GM21786 (cell line): ENCODE data around the gene ZNF236.
"Not testable (repeated sequence)": the region's sequence is repeated elsewhere in the genome, so short reads cannot be mapped to it uniquely, and the experiment has no call there.

Experiments used
- ATAC-seq: cut with Tn5 transposase; IDR thresholded peaks from one replicate; pipeline ENCODE4 v1.9.1; 2021; ENCODE audit not compliant: unreplicated experiment

Gene ZNF236

DNA sequence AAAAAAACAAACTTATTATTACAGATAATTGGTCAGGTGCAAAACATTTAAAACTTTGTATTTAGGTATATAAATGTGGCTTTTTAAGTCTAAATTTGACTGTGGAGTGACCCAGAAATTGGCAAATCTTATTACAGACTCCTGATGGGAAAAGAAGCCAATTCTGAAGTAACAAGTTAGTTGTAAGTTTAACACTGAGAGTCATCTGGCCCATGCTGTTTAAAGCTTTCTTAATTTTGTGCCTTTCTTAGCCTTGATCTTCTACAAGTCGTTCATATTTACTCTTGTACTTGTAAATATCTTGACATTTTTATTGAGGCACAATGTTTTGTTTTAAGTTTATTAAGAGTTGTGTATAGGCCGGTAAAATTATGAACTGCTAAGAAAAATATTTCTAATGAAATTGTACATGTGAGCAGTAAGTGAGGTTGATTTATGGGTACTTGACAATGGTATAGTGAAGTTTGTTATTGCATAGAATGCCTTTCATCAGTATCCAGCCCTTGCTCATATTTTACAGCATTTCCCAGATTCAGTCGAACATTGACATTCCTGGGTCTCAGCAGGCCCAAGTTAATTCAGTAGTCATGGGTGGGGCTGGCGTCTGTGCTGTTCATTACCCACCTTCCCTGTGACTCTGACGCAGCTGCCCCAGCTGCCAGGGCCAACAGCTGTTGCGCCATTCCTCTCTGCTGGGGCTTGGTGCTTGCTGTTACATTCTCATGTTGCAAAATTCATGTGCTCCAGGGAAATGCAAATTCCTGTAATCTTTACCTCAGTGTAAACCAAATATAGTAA lies 121.4 kb downstream of the ZNF236 start:
- ATAC-seq, result no peak

DNA sequence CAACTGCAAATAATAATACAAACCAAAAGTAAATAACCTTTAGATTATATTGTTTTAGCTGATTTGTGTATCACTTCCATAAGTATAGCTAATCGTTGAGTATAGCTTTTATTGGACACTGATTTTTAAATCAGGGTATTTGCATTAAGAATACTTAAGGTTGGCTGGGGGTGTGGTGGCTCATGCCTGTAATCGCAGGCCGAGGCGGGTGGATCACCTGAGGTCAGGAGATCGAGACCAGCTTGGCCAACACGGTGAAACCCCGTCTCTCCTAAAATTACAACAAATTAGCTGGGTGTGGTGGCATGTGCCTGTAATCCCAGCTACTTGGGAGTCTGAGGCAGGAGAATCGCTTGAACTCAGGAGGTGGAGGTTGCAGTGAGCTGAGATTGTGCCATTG lies 122.0 kb downstream of the ZNF236 start:
- ATAC-seq, result not testable (repeated sequence)

DNA sequence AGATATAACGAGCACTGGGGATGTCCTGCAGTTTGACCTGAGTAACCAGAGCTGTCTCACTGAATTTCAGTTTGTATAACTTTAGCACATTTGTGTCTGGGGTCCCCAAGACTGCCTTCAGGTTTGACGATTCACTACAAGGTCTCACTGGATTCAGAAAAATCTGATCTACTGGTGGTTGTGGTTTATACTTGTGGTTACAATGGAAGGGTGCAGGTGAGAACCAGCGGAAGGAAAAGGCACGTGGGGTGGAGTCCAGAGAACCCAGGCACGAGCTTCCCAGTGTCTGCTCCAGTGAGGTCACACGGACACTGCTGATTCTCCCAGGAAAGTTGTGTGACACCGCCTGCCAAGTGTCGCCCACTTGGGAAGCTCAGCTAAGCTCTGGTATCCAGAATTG lies 126.0 kb downstream of the ZNF236 start:
- no peak for ATAC-seq

DNA sequence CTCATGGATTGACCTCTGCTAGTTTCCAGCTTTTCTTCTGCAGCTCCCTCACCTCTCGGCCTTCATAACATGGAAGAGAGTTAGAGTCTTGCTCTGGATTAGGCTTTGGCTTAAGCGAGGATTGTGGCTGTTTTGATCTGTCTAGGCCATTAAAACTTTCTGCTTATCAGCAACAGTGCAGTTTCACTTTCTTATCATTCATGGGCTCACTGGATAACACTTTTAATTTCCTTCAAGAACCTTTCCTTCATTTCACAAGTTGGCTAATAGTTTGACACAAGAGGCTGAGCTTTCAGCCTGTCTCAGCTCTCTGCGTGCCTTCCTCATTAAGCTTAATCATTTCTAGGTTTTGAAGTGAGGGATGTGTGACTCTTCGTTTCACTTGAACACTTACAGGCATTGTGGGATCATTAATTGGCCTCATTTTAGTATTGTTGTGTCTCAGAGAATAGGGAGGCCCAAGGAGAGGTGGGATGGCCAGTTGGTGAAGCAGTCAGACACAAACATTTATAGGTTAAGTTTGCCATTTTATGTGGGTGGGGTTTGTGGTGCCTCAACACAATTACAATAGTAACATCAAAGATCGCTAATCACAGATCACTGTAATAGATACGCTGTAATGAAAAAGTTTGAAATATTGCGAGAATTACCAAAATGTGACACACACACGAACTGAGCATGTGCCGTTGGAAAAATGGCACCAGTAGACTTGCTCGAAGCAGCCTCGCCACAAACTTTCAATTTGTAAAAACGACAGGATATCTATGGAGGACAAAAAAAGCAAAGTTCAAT lies 129.3 kb downstream of the ZNF236 start:
- no peak for ATAC-seq

DNA sequence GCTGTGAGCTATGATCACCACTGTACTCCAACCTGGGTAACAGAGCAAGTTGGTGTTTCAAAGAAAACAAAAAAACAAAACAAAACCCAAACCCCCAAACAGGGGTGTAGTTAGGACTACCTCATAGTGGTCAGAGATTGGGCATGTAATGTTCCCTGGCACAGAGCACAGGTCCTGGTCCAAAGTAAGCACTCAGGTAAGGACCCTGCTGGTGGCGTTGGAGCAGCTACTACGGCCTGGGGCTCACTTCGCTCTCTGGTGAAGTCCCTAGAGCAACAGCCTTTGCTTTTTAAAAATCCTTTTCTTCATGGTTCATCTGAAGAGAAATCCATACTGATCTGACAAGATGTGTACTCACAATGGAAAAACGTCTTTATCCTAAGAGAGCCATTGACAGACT lies 130.4 kb downstream of the ZNF236 start:
- ATAC-seq, result no peak

DNA sequence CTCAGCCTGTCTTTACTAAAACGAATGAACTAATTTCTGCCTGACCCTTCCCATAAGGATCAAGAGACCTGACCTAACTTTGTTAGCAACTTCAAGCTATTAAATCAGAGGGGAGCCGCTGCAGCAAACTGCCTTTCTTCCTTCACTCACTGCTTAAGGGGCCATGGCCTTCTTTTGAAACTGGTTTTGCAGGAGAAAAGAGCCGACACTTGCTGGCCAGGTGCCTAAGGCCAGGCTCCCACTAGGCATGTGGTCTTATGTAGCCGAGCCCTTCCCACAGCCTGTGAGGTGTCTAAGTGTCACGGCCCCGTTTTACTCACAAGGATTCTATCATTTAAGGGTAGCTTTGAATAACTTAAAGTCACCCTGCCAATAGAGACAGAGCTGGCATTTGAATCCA lies 130.8 kb downstream of the ZNF236 start:
- ATAC-seq, result no peak

DNA sequence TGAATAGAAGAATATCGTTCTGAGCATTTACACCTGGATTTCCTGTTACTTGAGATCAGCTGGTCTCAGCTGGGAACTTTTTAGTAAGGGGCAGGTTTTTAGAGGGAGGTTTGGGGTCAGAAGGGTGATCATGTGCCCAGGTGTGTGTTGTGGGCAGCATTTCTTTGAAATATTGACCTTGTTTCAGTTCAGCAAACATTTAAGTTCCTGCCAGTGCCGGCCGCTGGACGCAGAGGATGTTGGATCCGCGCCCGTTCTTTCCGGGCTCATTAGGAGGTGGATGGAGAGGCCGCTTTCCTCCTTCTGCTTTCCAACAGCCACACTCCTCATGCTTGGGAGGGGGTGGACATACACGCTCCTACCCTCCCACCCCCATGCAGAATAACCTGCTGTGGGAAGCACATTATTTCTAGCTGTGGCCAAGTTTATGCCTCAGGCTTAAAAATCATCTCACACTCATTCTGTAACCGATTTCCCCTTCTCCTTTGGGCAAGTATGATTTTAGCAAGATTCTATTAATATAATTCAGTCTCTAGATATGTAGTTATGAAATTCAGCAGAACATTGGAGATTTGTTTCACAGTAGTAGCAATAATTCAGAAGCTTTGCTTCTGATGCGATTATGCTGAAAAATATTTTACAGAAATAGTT lies 131.4 kb downstream of the ZNF236 start:
- no peak for ATAC-seq

DNA sequence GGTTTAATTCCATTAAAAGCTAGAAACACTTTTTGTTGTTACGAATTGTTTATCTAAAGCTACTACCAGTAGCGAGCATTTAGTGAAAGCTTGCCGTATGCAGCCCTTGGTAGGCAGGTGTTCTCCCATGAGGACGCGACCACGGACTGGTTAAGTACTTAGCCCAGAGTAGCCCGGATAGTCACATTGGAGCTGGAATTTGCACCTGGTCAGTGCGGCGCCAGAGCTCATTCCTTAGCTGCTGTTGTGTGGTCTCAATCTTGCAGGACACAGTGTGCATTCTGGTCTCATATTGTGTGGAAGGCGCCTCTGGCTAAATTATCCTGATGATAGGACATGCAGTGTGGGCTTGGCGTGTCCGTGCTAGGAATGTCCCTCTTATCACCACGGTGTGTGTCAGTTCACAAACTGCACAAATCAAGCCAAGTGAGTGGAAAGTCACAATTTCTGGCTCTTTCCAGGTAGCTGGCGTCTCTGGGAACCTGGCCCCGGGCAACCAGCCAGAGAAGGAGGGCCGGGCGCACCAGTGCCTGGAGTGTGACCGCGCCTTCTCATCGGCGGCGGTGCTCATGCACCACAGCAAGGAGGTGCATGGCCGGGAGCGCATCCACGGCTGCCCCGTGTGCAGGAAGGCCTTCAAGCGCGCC lies 133.3 kb downstream of the ZNF236 start:
- ATAC-seq, result no peak

DNA sequence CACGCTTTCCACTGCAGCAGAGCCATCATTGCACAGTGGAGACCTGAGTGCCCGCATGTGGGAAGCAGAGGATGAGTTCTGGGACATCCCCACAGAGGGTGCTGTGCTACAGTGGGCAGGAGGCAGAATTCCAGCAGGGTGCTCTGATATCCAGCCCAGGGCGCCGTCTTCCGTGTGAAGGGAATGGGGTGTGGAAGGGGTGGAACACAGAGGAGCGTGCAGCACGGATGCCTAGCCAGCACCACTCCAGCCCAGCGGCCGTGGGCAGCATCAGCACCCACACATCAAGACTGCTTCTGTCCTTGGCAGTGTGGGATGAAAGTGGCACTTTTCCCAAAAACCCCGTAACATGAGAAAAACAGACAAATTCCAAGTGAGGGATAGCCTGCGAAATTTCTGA lies 134.3 kb downstream of the ZNF236 start:
- no peak for ATAC-seq

DNA sequence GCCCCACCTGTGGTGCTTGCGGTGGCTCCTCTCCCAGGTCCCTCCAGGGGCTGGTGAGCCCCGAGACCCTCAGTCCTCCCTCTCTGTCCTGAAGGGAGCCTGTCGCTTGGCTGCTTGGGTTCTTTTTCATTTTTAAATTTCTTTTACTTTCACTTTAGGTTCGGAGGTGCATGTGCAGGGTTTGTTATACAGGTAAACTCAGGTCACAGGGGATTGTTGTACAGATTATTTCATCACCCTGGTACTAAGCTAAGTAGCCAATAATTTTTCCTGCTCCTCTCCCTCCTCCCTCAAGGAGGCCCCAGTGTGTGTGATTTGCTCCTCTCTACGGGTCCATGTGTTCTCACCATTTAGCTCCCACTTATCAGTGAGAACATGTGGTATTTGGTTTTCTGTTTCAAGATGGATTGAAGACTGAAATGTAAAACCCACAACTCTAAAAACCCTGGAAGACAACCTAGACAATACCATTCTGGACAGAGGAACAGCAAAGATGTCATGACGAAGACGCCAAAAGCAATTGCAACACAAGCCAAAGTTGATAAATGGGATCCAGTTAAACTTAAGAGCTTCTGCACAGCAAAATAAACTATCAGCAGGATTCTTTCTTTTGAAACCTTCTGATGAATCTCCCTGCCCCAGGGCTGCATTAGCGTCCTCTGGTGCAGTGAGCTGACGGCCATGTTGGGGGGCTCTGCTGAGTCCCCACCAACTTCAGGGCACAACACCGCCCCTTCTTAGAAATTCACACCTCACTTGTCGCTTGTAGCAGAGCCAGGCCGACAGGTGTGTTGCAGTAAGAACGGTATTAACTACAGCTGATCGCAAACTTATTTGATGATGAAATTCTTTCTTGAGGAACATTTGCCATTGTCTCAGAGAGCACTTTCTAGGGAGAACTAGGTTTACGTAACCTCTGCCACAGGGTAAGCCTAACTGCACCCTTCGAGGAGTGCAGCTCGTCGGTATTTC lies 135.3 kb downstream of the ZNF236 start:
- ATAC-seq, result no peak

DNA sequence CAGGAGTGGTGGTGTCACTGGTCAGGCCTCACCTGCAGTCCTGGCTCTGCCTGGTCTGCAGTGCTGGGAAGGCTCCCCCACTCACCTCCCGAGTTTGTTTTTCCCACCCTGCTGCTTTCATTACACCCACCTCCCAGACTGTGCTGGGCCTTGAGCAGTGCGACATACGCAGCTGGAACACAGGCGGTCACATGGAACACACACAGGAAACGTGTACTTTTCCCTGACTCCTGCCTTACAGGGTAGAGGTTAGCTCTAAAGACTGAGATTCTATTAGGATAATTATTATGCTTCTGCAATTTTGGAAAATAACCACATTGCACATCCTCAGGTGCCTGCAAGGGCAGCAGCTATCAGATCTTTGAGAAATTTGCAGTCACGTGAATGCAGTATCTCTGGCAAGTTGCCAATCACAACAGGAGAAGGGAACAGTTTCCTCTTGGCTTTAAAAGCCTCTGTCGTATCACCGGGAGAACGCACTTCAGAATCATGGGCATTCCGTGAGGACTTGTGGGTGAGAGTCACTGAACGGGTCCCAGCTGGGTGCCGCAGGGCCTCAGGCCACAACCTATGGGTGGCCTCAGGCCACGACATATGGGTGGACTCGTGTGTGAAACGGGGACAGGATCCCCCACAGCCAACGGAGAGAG lies 136.5 kb downstream of the ZNF236 start:
- no peak for ATAC-seq

DNA sequence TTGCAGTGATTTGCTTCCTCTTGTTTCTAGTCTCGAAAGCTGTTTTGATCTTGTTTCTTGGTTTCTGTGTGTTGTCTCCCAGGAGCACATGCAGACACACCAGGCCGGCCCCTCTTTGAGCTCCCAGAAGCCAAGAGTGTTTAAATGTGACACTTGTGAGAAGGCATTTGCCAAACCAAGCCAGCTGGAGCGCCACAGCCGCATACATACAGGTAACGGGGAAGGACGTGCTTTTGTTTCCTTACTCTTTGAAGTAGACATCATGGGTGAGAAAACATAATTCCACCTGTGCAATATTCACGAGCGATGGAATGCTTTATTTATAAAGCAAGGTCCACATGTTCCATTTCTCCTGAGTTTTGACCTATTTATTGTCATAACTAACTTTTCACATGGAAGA lies 137.2 kb downstream of the ZNF236 start:
- no peak for ATAC-seq

DNA sequence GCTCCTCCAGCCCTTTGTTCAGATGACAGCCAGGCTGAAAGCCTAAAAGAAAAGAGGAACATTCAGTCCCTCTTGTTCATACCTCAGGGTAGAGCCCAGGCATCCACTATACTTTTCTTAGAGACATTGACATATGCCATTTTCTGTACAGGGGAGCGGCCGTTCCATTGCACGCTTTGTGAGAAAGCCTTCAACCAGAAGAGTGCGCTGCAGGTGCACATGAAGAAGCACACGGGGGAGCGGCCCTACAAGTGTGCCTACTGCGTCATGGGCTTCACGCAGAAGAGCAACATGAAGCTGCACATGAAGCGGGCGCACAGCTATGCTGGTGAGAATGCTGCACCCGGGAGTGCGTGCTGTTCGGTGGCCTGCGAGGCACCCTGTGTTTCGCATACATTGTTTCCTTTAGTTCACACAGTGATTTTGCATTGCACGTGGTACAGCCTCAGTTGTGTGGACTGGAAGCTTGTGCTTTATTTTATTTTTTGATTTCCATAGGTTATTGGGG lies 138.2 kb downstream of the ZNF236 start:
- ATAC-seq, result no peak

DNA sequence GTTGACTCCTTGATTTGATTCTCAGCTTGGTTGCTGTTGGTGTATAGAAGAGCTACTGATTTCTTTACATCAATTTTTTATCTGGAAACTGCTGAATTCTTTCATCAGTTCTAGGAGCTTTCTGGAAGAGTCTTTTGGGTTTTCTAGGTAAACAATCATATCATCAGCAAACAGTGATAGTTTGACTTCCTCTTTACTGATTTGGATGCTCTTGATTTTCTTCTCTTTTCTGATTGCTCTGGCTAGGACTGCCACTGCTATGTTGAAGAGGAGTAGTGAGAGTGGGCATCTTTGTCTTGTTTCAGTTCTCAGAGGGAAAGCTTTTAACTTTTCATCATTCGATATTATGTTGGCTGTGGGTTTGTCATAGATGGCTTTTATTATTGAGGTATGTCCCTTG lies 140.5 kb downstream of the ZNF236 start:
- ATAC-seq, result no peak

DNA sequence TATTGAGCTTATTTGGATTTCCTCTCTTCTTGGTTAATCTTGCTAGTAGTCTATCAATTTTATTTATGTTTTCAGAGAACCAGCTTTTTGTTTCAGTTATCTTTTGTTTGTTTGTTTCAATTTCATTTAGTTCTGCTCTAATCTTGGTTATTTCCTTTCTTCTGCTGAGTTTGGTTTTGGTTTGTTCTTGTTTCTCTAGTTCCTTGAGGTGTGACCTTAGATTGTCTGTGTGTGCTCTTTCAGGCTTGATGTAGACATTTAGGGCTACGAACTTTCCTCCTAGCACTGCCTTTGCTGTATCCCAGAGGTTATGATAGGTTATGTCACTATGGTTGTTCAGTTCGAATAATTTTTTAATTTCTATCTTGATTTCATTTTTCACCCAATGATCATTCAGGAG lies 141.6 kb downstream of the ZNF236 start:
- peak; percentile 55 for ATAC-seq

DNA sequence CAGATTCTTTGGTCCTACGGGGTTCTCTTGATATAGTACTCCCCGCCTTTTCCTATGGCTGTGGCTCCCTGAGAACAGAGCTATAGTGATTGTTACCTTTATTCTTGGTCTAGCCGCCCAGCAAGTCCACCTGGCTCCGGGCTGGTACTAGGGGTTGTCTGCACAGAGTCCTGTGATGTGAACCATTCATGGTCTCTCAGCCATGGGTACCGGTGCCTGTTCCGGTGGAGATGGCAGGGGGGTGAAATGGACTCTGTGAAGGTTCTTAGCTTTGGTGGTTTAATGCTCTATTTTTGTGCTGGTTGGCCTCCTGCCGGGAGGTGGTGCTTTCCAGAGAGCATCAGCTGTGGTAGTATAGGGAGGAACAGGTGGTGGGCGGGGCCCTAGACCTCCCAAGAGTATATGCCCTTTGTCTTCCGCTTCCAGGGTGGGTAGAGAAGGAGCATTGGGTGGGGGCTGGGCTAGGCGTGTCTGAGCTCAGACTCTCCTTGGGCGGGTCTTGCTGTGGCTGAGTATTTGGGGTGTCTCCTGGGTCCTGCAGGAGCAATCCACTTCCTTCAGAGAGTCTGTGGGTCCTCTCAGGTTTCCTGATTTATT lies 143.3 kb downstream of the ZNF236 start:
- peak; percentile 73 for ATAC-seq

DNA sequence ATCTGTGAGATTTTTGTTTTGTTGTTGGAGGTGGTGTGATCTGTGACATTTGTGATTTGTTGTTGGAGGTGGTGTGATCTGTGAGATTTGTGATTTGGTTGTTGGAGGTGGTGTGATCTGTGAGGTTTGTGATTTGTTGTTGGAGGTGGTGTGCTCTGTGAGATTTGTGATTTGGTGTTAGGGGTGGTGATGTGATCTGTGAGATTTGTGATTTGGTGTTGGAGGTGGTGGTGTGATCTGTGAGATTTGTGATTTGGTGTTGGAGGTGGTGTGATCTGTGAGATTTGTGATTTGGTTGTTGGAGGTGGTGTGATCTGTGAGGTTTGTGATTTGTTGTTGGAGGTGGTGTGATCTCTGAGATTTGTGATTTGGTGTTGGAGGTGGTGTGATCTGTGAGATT lies 144.9 kb downstream of the ZNF236 start:
- ATAC-seq, result not testable (repeated sequence)

DNA sequence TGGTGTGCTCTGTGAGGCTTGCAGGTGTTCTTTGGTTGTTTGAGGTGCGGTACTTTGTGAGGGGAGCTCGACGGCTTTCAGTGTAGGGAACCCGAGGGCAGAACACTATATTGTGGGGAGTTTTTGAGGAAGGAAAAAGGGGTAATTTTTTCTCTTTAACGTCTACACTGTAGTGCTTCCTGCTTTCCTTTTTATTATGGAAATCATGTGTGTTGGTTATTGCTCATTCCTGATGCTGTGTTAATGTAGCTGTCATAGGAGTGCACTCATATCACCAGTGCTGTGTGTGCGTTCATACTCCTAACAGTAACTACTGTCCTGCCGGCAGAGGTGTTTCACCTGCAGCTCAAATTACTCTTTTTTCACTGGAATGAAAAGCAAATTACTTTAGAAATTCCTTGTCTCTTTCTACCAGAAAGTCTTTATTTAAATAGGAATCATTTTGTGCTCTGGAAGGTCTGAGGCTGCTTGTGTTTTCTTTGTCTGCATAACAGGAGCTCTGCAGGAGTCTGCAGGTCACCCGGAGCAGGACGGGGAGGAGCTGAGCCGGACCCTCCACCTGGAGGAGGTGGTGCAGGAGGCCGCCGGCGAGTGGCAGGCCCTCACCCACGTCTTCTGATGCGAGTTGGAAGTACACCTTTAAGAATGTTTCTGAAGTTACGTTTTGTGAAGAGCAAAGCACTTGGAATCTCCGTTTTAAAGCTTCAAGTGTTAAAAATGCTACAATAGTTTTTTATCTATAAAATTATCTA lies 145.5 kb downstream of the ZNF236 start:
- no peak for ATAC-seq
